ENCODE measurements around the gene ST6GALNAC3.

Gene ST6GALNAC3

GRCh38 chr1:76354236-76354635 is 279.7 kb downstream of the ST6GALNAC3 start:
- Histone ChIP-seq H3K4me1 (ENCODE audit: insufficient read depth, low read length, poor library complexity, severe bottlenecking) (no peaks in the 10 kb centered on the region), H3K9me2 (replicated peaks; ENCODE audit: low read depth, low read length) (no peaks in the 10 kb centered on the region), H2AFZ (ENCODE audit: low read length) (no peak overlapping the region), H3K27me3 (ENCODE audit: insufficient read depth, low read length, poor library complexity, severe bottlenecking) (no peaks in the 10 kb centered on the region), H4K20me1 (ENCODE audit: insufficient read depth, low read length, poor library complexity, severe bottlenecking) (no peaks in the 10 kb centered on the region), H3K4me2 (ENCODE audit: low read depth, low read length, poor library complexity, severe bottlenecking) (no peak overlapping the region), H3K4me3 (ENCODE audit: low read length, poor library complexity, severe bottlenecking) (no peak overlapping the region), H3K79me2 (ENCODE audit: insufficient read depth, low read length) (no peaks in the 10 kb centered on the region), H3K9me3 (ENCODE audit: insufficient read depth, low read depth, low read length) (no peaks in the 10 kb centered on the region), H3F3A (ENCODE audit: low read depth) (no peaks in the 10 kb centered on the region), H3K36me3 (ENCODE audit: insufficient read depth, low read length) (no peaks in the 10 kb centered on the region), H3K9ac (ENCODE audit: low read depth, low read length, poor library complexity, severe bottlenecking) (no peak overlapping the region)
- TF ChIP-seq EZH2phosphoT487 (IDR thresholded peaks at IDR 0.05; ENCODE audit: borderline replicate concordance) (no peak), CTCF (conservative IDR thresholded peaks at IDR 0.05; ENCODE audit: low read length) (no peak)

GRCh38 chr1:76366726-76367125 is 292.2 kb downstream of the ST6GALNAC3 start:
- H3K9ac ChIP-seq (ENCODE audit: low read depth, low read length, poor library complexity, severe bottlenecking), result no peak overlapping the region
- no peaks in the 10 kb centered on the region for H4K20me1 ChIP-seq (ENCODE audit: insufficient read depth, low read length, poor library complexity, severe bottlenecking)
- no peaks in the 10 kb centered on the region for H3K4me1 ChIP-seq (ENCODE audit: insufficient read depth, low read length, poor library complexity, severe bottlenecking)
- H3K36me3 ChIP-seq (ENCODE audit: insufficient read depth, low read length), result no peaks in the 10 kb centered on the region
- no peaks in the 10 kb centered on the region for H3K27me3 ChIP-seq (ENCODE audit: insufficient read depth, low read length, poor library complexity, severe bottlenecking)
- no peak overlapping the region for H2AFZ ChIP-seq (ENCODE audit: low read length)
- H3K4me3 ChIP-seq (ENCODE audit: low read length, poor library complexity, severe bottlenecking), result no peak overlapping the region
- H3K9me3 ChIP-seq (ENCODE audit: insufficient read depth, low read depth, low read length), result no peaks in the 10 kb centered on the region
- H3F3A ChIP-seq (ENCODE audit: low read depth), result no peaks in the 10 kb centered on the region
- no peaks in the 10 kb centered on the region for H3K9me2 ChIP-seq (replicated peaks; ENCODE audit: low read depth, low read length)
- TF ChIP-seq CTCF (conservative IDR thresholded peaks at IDR 0.05; ENCODE audit: low read length) (no peak), EZH2phosphoT487 (IDR thresholded peaks at IDR 0.05; ENCODE audit: borderline replicate concordance) (no peak)
- no peak overlapping the region for H3K4me2 ChIP-seq (ENCODE audit: low read depth, low read length, poor library complexity, severe bottlenecking)
- H3K79me2 ChIP-seq (ENCODE audit: insufficient read depth, low read length), result no peaks in the 10 kb centered on the region

GRCh38 chr1:76371941-76372340 is 297.4 kb downstream of the ST6GALNAC3 start:
- Histone ChIP-seq H3K9me2 (replicated peaks; ENCODE audit: low read depth, low read length) (no peaks in the 10 kb centered on the region), H4K20me1 (ENCODE audit: insufficient read depth, low read length, poor library complexity, severe bottlenecking) (no peaks in the 10 kb centered on the region), H3K9ac (ENCODE audit: low read depth, low read length, poor library complexity, severe bottlenecking) (no peak overlapping the region), H3K4me2 (ENCODE audit: low read depth, low read length, poor library complexity, severe bottlenecking) (no peak overlapping the region), H3K27me3 (ENCODE audit: insufficient read depth, low read length, poor library complexity, severe bottlenecking) (no peaks in the 10 kb centered on the region), H2AFZ (ENCODE audit: low read length) (no peak overlapping the region), H3K9me3 (ENCODE audit: insufficient read depth, low read depth, low read length) (no peaks in the 10 kb centered on the region), H3K4me1 (ENCODE audit: insufficient read depth, low read length, poor library complexity, severe bottlenecking) (no peaks in the 10 kb centered on the region), H3K4me3 (ENCODE audit: low read length, poor library complexity, severe bottlenecking) (no peak overlapping the region), H3K36me3 (ENCODE audit: insufficient read depth, low read length) (no peaks in the 10 kb centered on the region), H3K79me2 (ENCODE audit: insufficient read depth, low read length) (no peaks in the 10 kb centered on the region), H3F3A (ENCODE audit: low read depth) (no peaks in the 10 kb centered on the region)
- TF ChIP-seq EZH2phosphoT487 (IDR thresholded peaks at IDR 0.05; ENCODE audit: borderline replicate concordance), result no peak
- TF ChIP-seq CTCF (conservative IDR thresholded peaks at IDR 0.05; ENCODE audit: low read length), result no peak

Data from Loucy (cell line).